Endothelial cell (in vitro differentiated cells): ENCODE data around the gene RFX1. TPM values are rescaled to one million over a fixed set of nuclear protein-coding genes. Genes with fewer than 3 reads are reported as not detected.

Experiments used
- DNase-seq: peaks from one replicate; pipeline ENCODE4 v3.0.0; 2021; ENCODE audit warnings: low spot score
- H3K27ac Mint-ChIP-seq: one replicate; pipeline ENCODE4 v1.8.0; 2021; ENCODE audit warnings: mixed read lengths, inconsistent platforms; ENCODE audit not compliant: unreplicated experiment
- H3K27me3 Mint-ChIP-seq: one replicate; pipeline ENCODE4 v1.8.0; 2021; ENCODE audit warnings: mild to moderate bottlenecking, moderate library complexity, mixed read lengths, inconsistent platforms; ENCODE audit not compliant: unreplicated experiment
- H3K36me3 Mint-ChIP-seq: one replicate; pipeline ENCODE4 v1.8.0; 2021; ENCODE audit warnings: mild to moderate bottlenecking, low read depth, mixed read lengths, inconsistent platforms; ENCODE audit not compliant: unreplicated experiment
- H3K4me1 Mint-ChIP-seq: one replicate; pipeline ENCODE4 v1.8.0; 2021; ENCODE audit warnings: mild to moderate bottlenecking, mixed read lengths, inconsistent platforms; ENCODE audit not compliant: unreplicated experiment
- H3K4me3 Mint-ChIP-seq: one replicate; pipeline ENCODE4 v1.8.0; 2021; ENCODE audit warnings: mild to moderate bottlenecking, mixed read lengths, inconsistent platforms; ENCODE audit not compliant: unreplicated experiment
- H3K9me3 Mint-ChIP-seq: one replicate; pipeline ENCODE4 v1.8.0; 2021; ENCODE audit warnings: mixed read lengths, inconsistent platforms; ENCODE audit not compliant: unreplicated experiment
- CTCF ChIP-seq: fragments of 200-600 bp; sonication (generic); IDR thresholded peaks from one replicate; pipeline ENCODE4 v1.5.0; 2021; ENCODE audit warnings: antibody characterized with exemption; ENCODE audit not compliant: unreplicated experiment
- total RNA-seq: library from RNA; stranded (reverse); fragmentation: NEBNext Ultra II Directional; extraction: Animal tissue kit (Norgen Biotek cat#: 25700); gene quantifications from one replicate; pipeline ENCODE4 v1.2.1, GENCODE V29; 2021; ENCODE audit not compliant: unreplicated experiment

RFX1 gene
- total RNA-seq, 1 donor from 2014 or later: 16.2 TPM

- no peak for TF ChIP-seq CTCF
- H3K27me3 Mint-ChIP-seq: peaks cover 11% of the 10 kb centered on the region
- H3K4me3 Mint-ChIP-seq: no peak within 1 kb of the TSS
- H3K36me3 Mint-ChIP-seq: no peaks in the 10 kb centered on the region
- no peak for DNase-seq
- H3K27ac Mint-ChIP-seq: no peak within 1 kb of the TSS
- no peaks in the 10 kb centered on the region for H3K4me1 Mint-ChIP-seq
- no peaks in the 10 kb centered on the region for H3K9me3 Mint-ChIP-seq
These were observed 67.6 kb downstream of the RFX1 start, which contains the start of gene PODNL1 for GRCh38 chr19:13938301-13939064. TSS of gene PODNL1 (minus strand) at chr19:13938417. CDS start at chr19:13938181, 236 bp downstream.

- Mint-ChIP-seq H3K36me3 (no peaks in the 10 kb centered on the region), H3K27me3 (peaks cover 13% of the 10 kb centered on the region), H3K27ac (no peak overlapping the region), H3K4me1 (no peaks in the 10 kb centered on the region), H3K4me3 (no peak overlapping the region), H3K9me3 (no peaks in the 10 kb centered on the region)
- DNase-seq: no peak
- TF ChIP-seq CTCF: no peak
These were observed 68.4 kb downstream of the RFX1 start for GRCh38 chr19:13937479-13938300.

- Mint-ChIP-seq H3K36me3 (no peaks in the 10 kb centered on the region), H3K9me3 (no peaks in the 10 kb centered on the region), H3K4me1 (no peaks in the 10 kb centered on the region), H3K27ac (no peak overlapping the region), H3K27me3 (peaks cover 12% of the 10 kb centered on the region), H3K4me3 (no peak overlapping the region)
- TF ChIP-seq CTCF: no peak
- DNase-seq: no peak
These were observed 70.2 kb downstream of the RFX1 start for GRCh38 chr19:13935765-13936510.

DNA sequence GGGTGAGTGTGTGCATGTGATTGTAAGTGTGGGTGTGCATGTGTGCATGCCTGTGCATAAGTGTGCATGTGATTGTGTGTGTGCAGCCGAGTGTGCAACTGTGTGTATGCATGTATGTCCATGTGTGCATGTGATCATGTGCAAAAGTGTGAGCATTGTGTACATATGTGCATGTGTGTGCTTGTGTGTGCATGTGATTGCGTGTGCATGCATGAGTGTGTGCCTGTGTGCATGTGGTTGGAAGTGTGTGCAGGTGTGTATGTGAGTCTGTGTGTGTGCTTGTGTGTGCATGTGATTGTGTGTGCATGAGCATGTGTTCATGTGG is 71.4 kb downstream of the RFX1 start:
- peaks cover 12% of the 10 kb centered on the region for H3K27me3 Mint-ChIP-seq
- H3K4me1 Mint-ChIP-seq: no peaks in the 10 kb centered on the region
- no peak for DNase-seq
- H3K27ac Mint-ChIP-seq: no peak overlapping the region
- TF ChIP-seq CTCF: no peak
- H3K36me3 Mint-ChIP-seq: no peaks in the 10 kb centered on the region
- H3K4me3 Mint-ChIP-seq: no peak overlapping the region
- H3K9me3 Mint-ChIP-seq: no peaks in the 10 kb centered on the region
